HTR-8/SVneo (cell line): ENCODE results near the gene PLEKHA6.

Source experiments
- DNase-seq: peaks from one replicate; pipeline ENCODE4 v3.0.0; 2011; ENCODE audit warnings: low spot score, mixed read lengths; ENCODE audit not compliant: insufficient read length
- FAIRE-seq: peaks from 2 replicates; lab custom pipeline; 2011; peaks lifted over from hg19 to GRCh38; lab: Jason Lieb, UNC

The PLEKHA6 gene

DNA sequence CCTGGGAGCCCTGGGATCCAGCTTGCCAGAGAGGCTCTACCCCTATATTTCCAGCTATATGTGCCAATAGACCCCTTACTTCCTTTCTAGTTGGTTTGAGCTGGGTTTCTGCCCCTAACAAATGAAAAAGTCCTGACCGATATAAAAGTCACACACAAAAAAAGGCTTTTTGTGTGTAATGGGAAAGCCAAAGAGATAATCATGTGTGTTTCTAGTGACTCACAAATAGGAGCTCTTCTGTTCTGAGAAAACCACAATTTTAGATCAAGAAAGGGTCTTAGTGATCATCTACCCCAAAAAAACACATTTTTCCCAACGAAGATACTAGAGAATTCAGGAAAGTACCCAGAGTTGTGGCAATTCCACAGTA is 23.0 kb upstream of the PLEKHA6 start:
- DNase-seq (no peak), FAIRE-seq (no peak)

DNA sequence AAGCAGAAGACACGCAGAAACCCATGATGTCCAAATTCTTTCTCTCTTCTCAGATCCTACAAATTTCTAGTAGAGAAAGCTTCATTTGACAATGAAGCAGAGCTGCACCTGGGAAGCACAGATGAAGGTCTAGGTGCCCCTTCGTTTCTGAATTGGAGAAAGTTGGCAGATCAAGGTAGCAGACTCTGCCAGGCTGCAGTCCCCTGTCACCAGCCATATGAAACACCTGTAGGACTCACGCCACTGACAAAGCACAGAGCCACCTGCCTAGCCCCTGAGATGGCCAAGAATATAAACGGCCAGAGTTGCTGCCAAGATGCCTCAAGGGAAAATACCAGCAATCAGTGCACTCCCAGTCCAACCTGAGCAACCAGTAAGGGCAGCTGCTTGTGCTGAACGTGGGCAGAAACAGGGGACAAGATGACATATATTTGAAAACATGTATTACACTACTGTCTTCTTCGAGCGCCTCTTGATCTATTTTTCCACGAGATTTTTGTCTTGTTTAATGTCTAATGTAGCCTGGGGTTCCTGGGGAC is 20.6 kb upstream of the PLEKHA6 start:
- FAIRE-seq: no peak
- DNase-seq: no peak

DNA sequence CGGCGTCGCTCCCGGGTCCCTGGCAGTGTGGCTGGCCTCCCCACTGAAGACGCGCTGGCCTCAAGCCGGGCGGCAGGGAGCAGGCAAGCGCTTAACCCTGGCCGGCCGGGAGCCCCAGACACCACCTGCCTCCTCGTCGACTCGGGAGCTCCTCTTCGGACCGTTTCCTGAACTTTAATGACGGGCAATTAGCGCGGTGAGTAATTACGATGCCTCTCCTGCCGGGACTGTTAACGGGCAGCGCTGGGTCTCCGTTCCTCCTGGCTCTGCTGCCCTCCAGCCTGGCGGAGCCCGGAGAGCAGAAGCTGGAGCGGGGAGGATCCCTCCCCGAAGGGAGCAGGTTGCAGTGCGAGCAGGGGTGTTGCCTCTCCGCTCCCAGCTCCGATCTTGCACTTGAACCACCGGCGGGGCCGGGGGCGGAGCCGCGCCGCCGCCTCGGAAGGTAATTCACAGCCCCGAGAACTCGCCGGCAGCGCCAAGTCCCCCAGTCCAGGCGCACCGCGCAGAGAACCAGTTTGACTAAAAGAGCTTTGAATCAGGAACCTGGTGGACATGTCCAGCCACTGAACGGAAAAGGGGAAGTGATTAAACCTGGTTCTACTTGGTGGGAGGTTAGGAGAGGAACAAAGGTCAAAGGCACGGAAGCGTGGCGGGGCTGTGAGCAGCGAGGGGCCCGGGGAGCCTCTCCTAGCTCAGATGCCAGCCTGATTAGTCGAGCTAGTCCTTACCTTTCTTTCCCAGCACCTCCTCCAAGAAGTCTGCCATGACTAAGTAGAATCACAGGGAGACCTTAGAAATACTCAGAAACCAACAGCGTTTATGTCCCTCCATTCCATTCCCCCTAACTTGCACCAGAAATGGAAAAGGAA is 18.3 kb upstream of the PLEKHA6 start:
- peak; percentile 38 for FAIRE-seq
- DNase-seq: peak; percentile 56

DNA sequence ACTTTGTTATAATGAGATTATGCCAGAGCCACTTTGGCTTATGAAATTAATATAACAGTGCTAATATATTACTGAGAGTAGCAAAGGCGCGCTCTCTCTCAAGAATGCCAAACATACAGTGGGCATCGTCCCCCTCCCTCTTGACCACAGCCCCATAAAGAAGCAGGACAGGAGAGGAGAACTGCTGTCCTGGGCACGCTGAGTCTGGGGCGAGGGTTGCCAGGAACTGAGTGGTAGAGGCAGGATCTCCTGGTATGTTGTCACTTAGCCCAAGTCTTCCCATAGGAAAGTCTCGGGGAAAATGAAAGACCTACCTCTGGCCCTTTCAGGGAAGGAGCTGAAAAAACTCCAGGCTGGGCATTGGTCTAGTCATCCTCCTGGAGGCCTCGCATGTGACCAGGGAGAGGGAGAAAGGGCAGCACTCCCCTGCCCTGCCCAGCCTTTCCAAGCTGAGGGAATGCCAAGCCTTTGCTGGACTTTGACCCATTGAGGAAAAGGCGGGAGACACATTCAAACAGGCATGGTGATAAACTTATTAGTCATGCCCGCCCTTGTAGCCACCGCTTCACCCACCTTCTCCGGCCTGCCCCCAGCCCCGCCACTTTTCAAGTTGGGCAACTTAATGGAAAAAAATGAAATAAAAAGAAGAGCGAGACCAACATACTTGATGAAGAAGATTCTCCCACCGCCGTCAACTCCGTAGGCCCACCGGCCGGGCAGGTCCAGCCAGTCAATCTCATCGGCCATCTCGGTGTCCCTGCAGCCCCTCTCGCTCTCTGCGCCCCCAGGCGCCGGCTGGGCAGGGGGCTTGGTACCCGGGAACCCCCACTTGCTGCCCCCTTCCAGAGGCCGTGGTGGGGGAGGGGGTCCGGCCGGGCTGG is 17.4 kb upstream of the PLEKHA6 start:
- DNase-seq: no peak
- no peak for FAIRE-seq

DNA sequence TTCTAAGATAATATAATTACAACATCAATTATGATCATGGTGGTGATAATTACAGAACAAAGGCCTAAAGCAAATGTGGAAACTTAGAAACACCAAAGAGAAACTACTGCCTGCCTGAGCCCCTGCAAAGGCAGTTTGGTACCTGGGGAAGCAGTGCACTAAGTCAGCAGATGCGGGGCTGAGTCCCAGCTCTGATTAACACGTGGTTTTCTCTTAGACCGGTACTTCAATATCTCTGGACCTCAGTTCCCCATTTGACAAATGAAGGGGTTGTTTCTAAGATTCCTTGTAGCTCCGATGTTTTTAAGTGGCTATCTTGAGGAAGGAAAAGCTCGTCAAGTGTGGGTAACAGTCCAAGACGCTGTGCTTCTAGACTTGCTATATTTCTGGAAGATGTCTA is 16.7 kb upstream of the PLEKHA6 start:
- FAIRE-seq: no peak
- no peak for DNase-seq

DNA sequence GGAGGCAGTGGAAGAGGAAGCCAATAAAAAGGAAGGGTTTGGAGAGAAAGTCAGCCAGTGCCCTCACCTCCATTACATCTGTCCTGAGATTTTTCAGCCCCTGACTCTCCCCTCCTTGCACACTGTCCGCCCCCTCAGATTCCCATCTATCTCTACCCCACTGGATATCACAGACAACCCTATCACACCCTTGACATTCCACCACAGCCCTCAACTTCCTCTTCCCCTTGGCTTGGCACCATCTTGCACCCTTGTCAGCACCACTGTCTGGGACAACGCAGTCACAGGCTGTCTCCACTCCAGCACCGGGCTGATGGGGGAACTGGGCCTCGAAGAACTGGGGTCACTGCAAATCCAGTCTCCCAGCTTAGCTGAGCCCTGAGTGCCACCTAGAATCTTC is 14.2 kb upstream of the PLEKHA6 start:
- DNase-seq (no peak), FAIRE-seq (no peak)

DNA sequence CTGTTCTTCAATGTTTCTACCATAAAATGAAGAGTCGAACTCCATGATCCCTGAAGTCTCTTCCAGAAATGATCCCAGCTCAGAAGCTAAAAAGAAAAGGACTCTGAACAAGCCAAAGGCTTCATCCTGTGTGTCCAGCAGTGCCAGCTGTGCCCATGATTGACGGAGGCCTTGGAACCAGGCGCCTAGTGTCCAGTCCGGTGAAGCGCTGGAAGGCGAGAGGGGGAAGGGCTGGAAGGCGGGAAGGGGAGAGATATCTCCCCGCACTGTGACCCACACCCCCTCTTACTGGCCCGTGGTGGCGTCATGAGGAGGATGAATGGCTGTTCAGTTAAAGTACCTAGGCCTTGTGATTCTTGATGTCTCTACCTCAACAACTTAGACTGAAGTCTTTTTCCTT is 10.4 kb upstream of the PLEKHA6 start:
- no peak for FAIRE-seq
- DNase-seq: no peak

DNA sequence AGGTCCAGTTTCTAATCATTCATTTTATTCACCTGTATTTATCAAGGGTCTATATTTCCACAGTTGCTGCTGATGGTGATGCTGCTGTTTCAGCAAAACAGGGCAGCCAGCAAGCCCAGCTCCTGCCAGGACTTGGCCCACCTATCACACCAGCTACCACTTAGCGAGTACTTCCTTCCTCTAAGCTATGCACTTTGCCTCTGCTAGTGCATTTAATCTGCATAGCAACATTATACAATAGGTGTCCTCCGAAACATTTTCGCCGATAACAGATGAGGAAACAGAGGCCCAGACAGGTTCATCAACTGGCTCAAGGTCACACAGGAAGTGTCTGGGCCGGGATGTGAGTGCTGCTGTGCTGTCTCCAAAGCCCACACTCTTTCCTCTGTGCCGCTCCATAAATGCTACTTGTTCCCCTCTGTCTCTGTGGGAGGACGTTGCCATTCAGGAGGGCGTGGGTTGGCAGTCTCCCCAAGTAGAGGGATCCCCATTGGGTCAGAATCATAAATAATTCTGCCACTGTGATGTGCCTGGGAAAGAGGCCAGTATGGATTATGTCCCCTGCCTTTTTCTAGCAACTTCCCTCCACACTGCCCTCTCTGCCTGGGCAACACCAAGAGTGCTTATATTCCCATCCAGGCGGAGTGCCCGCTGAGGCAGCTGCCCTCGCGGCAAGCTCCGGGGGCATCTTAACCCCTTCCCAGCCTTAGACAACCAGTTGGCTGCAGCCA is 9.4 kb upstream of the PLEKHA6 start:
- DNase-seq (no peak), FAIRE-seq (no peak)

DNA sequence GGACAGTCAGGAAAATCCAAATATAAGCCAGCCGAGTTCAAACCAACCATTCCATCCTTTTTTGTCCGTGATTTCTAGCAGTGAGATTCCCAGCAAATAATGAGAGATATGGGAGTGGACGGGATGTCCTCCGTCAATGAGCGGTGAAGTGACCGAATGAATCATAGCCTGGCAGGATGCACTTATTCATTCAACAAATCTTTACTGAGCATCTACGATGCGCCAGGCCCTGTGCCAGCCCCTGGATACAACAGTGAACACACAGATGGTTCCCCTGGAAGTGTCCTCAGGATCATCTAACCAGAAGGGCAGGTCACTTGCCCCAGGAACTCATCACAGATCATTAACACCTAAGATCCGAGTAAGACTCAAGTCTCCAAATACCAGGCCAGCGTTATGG is 8.2 kb upstream of the PLEKHA6 start:
- FAIRE-seq: no peak

DNA sequence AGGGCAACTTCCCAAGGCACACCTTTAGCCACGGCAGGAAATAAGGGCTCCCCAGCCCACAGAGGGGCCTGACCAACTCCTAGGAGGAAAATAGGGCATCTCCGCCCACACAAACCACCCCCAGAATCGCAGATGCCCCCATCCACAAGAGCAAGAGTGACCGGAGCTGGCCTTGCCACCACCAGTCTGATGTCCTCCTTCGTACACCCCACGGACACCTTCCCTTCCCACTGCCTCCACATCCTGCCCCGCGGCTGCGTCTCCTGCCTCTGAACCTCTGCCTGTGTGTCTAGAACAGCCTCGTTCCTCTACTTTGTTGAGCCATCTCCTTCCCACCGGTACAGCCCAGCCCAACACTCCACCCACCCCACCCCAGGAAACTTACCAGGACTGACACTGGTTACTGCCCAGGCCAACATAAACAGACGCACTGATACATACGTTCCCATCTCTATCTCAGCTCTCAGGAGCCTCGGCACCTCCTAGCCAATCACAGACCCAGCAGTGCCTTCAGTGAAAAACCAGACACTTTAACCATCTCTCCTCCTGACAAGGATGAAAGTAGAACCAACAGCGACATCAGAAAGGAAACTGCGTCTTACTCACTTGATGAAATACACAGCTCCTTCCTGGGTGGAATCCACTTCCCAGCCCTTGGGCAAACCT is 7.6 kb upstream of the PLEKHA6 start:
- no peak for DNase-seq
- FAIRE-seq: no peak

More for the DNA sequence above, 8.2 kb upstream of the PLEKHA6 start:
- DNase-seq: no peak

DNA sequence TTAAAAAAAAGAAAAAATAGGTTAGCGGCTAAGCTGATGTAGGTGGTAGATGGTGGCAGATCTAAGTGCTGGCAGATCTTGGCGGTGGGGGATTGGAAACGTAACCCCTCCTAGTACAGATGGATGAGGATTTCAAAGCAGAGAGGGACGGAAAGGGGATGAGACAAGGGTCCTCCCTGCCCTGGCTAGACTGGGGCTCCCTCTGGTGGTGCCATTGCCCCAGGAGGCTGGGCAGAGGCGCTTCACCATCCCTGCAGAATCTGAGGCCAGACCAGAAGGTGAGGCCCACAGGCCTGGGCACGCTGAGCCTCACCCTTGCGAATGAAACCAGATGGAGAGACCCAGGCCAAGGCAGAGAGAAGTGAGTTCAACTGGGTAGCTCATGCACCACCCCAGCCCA is 7.0 kb upstream of the PLEKHA6 start:
- FAIRE-seq: no peak
- peak; percentile 48 for DNase-seq

DNA sequence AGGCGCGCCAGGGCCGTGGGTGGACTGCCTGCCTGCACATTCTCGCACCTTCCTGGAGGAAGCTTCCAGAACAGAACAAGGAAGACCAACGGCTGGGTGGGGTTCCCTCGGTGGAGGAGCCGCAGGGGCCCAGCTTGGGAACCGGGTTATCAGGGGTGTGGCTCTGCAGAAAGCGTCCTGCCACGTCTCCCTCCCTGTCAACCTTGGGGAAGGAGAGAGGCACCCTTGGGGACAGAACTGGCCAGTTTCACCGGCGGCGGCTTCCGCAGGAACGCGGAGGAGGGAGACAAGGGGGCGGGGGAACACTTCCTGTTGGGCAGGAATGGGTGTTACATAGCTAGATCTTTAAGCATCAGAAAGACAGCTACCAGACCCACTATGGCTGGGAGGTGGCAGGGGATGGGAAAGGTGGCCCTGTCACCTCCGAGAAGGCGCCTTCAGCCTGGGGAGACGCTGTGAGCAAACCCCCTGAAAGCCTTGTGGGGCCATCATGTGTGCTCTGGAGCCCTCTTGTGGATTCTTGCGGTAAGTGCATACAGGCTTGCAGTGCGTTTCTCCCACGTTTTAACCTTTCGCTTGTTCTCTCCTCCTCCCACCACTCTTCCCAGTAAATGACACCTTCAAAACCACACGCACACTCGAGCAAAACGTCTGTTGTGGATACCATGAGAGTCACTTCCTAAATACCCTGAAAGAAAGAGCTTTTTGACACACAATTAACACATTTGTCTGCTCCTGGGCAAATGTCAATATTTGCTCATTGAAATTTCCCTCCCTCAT is 3.8 kb upstream of the PLEKHA6 start:
- peak; percentile 46 for FAIRE-seq
- peak; percentile 72 for DNase-seq

DNA sequence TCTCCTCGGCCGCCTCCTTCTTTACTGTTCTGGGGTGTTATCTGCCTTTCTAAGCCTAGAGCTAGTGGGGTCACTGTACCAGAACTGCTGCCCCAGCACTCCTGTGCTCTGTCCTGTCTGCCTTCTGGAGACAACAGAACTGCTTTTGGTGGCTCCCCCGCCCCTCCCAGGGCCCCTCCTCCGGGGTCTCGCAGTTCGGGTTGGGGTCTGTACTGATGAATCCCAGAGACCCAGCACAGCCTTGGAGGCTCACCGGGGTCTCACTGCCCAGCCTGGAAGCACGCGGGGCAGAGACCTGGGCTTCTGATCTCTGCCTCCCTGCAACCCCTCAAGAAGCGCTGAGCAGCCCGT is 3.2 kb upstream of the PLEKHA6 start:
- FAIRE-seq: no peak
- DNase-seq: no peak

DNA sequence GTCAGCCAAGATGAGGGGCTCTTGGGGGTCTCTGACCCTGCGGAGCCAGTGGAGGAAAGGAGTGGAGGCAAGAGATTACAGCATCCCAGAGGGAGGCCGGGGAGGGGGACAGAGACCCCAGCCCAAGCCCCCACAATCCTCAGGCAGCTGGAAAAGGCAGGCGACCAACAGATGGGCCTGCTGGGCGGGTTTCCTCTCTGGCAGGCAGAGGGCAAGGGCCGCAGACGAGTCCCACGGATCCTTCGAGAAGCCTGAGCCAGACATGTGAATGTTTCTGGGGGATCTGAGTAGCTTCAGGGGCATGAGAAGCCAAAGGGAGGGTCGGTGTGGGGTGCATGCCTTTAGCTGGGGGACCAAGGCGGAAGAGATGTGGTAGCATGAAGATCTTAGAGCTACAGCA is 2.1 kb upstream of the PLEKHA6 start:
- no peak for DNase-seq
- FAIRE-seq: no peak

DNA sequence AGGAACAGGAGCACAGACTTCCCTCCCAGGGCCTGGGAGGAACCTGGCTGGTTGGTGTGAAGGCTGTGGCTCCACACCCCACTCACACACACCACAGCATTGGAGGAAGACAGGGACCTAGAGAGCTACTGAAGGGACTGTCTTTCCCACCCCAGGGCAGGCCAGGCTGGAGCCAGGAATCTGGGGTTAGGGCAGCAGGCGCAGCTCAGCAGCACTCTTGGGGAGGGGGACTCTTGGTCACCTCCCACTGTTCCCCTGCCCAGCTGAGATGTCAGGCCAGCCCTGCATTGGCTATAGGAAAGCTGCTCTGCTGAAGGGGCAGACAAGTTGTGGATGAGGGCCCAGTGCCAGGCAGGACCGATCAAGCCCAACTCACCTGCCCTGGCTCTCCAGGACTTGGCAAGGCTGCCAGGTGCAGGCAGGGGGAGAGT is 1.6 kb upstream of the PLEKHA6 start:
- DNase-seq: no peak
- no peak for FAIRE-seq

DNA sequence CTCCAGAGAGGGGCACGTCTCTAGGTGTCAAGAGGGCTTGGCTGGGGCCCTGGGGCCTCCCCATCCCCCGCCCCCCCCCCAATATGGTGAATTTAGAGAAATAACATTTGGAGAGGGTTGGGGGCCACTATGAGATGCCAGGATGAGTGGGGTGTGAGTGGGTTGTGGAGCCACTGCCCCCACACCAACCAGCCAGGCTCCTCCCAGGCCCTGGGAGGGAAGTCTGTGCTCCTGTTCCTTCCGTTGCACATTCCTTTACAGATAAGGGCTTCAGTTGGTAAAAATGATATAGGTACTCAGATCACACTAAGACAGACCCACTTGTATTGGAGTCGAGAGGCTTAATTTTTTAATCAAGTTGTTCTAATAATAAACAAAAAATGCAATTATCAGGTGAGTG is 585 bp upstream of the PLEKHA6 start:
- FAIRE-seq (no peak), DNase-seq (no peak)

DNA sequence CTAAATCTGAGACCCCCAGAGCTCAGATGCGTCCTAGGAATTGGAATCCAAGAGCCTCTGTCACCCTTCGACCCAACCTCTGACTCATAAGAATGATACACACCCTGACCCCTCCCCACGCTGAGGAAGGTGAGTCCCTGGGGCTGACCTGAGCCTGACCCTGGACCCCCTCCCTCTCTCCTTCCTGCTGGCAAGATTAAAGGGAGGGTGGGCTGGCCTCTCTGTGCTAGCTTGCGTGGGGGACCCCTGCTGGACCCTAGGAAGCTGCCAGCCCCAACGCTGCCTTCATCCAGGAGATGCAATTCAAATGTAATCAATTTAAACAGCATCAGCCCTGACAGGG is 627 bp downstream of the PLEKHA6 start:
- no peak for FAIRE-seq

DNA sequence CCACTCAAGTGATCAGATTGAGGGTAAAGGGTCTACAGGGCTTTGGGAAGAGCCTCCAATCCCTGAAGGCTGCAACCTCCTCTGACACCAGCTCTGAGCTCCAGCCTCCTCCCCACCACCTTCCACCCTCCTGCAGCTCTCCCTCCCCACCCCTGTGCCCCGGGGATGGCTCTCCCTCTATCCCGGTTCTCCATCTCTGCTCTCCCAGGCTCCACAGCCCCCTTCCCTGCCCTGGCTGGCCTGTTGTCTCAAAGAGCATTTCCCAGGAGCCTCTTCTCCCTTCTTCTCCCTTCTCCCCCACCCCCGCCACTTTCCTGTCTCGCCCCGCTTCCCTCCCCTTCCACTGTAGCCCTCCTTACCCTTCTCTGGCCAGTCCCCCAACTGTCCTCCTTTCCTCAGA is 1.1 kb downstream of the PLEKHA6 start:
- no peak for DNase-seq
- no peak for FAIRE-seq

More for the DNA sequence above, 627 bp downstream of the PLEKHA6 start:
- no peak for DNase-seq
